NCI-H1417 treated with DMSO at 0.1 percent for 48 hours (cell line): ENCODE measurements around the gene NUBPL.
"Not testable (repeated sequence)": the region's sequence is repeated elsewhere in the genome, so short reads cannot be mapped to it uniquely, and the experiment has no call there.

Experiments
- DNase-seq: peaks from one replicate; lab custom pipeline; 2025; lab: John Stamatoyannopoulos, UW

The NUBPL gene

DNA sequence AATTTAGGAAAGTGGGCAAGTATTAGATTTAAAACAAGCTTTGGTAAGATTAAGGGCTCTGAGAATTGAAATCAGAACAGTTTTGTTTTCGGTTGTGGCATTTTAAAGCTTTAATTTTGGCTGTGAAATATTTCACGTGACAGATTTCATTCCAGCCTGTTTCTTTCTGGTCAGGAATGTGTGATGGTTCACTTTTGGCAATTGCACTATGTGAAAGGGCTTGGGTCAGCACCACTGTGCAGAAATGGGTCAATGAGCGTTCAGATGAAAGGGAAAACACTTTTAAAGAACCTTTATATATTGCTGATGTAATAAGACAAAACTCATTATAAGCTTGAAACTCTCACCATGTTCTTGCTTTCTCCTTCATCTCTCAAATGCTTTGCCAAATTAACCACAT is 17.1 kb downstream of the NUBPL start:
- no peak for DNase-seq

DNA sequence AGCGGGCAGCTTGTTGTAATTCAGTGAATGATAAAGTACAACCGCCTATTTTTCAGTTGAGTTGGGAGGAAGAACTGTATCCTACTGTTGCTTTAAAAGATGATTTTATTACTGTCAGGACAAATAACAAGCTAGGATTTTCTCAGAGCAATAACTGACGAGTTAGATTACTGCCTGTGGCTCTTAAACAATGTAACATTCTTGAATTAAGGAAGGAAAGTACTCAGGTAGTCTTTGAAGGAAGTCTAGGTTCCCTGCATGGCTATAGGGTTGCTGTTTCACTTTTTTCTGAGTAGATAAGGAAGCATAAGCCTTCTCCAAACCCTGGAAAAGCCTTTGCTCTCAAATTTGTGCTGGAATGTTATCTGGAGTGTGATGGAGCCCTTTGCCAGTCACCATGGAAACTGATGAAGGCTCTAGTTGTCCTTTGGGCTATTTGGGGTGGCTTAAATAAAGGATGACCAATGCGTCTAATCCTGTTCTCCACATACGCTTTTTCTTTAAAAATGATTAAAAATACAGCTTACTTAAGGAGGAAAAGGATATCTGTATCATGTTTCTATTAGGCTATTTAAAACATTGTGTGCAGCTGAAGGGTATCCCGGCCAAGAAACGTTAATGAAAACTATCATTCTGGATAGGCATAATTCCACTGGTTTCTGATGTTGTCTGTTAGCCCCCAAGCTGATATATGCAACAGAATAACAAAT is 17.7 kb downstream of the NUBPL start:
- no peak for DNase-seq

DNA sequence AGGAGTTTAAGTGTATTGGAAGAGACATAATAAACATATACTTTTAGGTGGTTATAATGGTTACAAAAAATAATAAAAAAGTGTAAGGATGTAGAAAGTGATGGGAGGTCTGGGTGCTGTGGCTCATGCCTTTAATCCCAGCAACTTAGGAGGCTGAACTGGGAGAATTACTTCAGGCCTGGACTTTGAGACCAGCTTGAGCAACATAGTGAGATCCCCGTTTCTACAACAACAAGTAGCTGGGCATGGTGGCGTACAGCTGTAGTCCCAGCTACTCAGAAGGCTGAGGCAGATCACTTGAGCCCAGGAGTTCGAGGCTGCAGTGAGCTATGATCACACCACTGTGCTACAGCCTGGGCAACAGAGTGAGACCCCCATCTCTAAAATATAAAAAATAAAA is 19.0 kb downstream of the NUBPL start:
- no peak for DNase-seq

DNA sequence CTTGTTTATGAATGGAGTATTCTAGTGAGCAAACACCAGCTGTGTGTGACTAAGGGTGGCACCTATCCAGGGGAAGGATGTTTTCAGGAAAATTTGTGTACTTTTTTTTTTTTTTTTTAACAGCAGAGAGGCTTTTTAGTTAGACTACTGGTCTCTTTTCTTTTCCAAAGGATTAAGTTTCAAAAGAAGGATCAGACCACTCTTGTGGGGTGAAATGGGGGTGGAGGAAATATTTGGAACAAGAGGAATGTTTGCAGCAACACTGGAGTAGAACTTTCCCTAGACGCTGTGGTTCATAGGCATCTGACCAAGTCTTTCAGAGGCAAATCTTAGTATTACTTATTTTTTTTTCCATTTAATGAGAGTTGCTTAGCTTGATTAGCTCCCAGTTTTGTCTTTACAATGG is 21.1 kb downstream of the NUBPL start:
- DNase-seq: no peak

DNA sequence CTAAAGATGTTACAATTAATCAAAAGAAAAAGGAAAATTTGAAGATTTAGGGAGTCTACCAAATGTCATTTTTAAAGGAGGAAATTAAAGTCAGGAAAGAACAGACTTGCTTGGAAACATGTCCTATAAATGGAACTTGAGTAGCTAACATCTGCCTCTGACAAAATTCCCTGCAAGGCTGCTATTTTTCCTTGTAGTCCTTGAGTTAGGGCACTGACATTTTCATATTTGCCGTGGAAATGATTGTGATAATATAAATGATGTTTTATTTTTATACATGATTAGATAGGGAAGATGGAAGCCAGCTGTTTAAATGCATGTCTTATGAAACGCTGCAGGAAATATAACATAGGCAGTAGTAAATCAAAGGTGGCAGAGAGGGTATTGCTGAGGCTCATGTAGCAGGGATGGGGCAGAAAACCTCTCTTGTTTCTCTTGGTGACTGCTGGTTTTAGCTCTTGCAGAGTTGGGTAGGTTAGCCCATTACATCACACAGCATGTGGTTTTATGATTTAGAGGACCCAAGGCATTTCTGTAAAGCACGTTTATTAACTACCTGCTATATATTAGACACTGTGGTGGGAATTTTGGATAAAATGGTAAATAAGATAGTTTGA is 21.7 kb downstream of the NUBPL start:
- DNase-seq: no peak

DNA sequence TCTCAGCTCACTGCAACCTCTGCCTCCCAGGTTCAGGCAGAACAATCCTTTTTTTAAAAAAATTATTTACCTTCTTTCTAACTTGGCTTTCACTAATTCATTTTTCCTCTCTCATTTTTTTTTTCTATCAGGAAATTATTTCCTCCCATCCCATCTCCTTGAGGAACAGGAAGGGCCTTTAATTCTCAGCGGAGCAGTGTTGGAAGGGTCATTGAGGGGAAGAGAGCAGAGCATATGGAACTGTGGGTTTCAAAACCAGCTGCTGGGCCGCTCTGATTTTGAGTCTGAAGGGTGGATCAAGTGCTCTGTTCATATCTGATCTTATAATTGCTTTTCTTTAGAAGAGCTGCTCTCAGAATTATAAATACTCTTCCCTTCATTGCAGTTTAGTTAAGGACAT is 29.0 kb downstream of the NUBPL start:
- DNase-seq: no peak

DNA sequence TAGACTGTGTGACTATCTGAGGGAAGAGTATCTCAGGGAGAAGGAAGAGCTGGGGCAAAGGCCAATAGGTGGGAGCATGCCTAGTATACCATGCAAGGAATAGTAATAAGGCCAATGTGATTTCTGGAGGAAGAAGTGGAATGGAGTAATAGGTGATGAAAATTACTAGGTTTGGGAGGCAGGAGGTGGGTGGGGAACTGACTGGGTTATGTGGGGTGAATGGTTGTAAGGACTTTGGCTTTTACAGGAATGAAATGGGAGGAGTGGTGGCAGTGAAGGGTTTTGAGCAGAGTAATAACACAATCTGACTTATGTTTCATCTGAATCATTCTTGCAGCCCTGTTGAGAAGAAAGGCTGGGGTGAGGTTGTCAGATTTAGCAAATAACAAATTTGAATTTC is 30.9 kb downstream of the NUBPL start:
- no peak for DNase-seq

DNA sequence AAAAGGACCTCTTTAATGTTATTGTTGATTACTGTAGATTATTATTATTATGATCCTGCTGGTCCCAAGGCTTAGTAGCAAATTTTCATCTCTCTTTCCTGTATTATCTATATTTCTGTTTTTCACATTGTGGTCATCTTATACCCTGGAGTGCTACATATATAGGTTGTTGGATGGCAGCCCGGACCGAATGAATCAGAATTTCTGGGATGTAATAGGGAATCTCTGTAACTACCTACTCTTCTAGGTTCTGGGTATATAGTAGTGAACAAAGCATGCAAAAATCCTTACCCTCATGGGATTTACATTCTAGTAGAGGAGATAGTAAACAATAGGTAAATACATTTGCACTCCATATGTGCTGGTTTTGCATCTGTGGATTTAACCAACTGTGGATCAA is 31.4 kb downstream of the NUBPL start:
- DNase-seq: no peak

DNA sequence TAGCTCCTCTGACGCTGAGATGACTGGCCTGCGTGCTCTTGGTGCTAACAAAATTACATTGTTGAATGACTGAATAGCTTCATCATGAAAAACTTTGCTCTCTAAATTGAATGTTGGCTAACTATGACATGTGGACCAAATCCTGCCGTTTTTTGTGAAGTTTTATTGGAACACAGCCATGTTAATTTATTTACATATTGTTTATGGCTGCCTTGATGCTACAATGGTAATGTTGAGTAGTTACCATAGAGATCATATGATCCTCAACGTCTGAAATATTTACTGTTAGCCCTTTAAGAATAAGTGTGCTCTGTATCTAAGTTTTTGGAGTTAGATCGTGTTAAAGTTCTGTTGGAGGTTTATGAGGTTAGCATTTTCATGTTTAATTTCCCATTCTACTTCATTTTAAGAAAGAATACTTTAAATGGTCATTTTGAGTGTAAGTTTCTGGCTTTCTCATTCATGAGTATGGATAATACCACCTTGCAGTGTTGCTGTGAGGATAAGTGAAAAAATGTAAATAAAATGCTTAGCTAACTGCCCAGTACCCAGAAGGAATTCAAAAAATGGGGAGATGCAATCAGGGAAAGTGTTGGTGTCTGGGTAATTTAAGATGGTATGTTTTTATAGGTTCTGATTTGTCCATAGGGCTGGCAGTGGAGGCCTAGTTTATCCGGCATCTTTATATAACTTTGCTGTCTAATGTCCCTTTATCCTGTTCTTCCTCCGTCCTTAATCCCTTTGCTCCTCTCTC is 35.3 kb downstream of the NUBPL start:
- DNase-seq: no peak

DNA sequence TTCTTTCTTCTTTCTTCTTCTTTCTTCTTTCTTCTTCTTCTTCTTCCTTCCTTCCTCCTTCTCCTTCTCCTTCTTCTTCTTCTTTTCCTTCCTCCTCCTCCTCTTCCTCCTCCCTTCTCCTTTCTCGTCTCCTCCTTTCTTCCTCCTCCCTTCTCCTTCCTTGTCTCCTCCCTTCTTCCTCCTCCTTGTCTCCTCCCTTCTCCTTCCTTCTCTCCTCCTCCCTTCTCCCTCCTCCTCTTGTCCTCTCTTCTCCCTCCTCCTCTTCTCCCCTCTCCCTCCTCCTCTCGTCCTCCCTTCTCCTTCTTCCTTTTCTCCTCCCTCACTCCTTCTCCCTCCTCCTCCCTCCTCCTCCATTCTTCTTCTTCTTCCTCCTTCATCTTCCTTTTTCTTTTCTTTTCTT is 44.5 kb downstream of the NUBPL start:
- no peak for DNase-seq

DNA sequence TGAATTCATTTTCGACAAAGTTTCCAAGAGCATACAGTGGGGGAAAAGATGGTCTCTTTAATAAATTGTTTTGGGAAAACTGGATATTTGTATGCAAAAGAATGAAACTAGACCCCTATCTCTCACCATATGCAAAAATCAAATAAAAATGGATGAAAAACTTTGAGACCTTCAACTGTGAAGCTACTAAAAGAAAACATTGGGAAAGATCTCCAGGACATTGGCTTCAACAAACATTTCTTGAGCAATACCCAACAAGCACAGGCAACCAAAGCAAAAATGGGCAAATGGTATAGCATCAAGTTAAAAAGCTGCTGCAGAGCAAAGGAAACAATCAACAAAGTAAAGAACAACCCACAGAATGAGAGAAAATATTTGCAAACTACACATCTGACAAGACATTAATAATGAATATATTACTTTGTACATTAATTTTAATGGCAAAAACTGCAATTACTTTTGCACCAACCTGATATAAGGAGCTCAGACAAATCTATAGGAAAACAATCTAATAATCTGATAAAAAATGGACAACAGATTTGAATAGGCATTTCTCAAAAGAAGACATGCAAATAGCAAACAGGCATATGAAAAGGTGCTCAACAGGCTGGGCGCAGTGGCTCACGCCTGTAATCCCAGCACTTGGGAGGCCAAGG is 50.7 kb downstream of the NUBPL start:
- no peak for DNase-seq

DNA sequence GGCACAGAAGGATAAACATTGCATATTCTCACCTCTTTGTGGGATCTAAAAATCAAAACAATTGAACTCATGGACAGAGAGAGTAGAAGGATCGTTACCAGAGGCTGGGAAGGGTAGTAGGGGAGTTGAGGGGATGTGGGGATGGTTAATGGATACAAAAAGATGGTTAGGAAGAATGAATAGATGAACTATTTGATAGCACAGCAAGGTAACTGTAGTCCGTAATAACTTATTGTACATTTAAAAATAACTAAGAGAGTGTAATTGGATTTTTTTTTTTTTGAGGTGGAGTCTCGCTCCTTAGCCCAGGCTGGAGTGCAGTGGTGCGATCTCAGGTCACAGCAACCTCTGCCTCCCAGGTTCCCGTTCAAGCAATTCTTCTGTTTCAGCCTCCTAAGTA is 52.0 kb downstream of the NUBPL start:
- DNase-seq: no peak

DNA sequence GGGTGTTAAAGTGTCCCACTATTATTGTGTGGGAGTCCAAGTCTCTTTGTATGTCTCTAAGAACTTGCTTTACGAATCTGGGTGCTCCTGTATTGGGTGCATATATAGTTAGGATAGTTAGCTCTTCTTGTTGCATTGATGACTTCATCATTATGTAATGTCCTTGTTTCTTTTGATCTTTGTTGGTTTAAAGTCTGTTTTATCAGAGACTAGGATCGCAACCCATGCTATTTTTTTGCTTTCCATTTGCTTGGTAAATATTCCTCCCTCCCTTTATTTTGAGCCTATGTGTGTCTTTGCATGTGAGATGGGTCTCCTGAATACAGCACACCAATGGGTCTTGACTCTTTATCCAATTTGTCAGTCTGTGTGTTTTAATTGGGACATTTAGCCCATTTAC is 57.7 kb downstream of the NUBPL start:
- not testable (repeated sequence) for DNase-seq

DNA sequence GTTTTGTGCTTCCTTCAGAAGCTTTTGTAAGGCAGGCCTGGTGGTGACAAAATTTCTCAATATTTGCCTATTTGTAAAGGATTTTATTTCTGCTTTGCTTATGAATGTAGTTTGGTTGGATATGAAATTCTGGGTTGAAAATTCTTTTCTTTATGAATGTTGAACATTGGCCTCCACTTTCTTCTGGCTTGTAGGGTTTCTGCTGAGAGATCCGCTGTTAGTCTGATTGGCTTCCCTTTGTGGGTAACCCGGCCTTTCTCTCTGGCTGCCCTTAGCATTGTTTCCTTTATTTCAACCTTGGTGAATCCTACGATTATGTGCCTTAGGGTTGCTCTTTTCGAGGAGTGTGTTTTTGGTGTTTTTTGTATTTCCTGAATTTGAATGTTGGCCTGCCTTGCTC is 58.2 kb downstream of the NUBPL start:
- no peak for DNase-seq

DNA sequence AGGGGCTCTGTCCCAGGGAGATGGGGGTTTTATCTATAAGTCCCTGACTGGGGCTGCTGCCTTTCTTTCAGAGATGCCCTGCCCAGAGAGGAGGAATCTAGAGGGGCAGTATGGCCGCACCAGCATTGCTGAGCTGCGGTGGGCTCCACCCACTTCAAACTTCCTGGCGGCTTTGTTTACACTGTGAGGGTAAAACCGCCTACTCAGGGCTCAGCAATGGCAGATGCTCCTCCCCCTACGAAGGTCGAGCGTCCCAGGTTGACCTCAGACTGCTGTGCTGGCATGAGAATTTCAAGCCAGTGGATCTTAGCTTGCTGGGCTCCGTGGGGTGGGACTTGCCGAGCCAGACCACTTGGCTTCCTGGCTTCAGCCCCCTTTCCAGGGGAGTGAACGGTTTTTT is 59.7 kb downstream of the NUBPL start:
- DNase-seq: not testable (repeated sequence)

DNA sequence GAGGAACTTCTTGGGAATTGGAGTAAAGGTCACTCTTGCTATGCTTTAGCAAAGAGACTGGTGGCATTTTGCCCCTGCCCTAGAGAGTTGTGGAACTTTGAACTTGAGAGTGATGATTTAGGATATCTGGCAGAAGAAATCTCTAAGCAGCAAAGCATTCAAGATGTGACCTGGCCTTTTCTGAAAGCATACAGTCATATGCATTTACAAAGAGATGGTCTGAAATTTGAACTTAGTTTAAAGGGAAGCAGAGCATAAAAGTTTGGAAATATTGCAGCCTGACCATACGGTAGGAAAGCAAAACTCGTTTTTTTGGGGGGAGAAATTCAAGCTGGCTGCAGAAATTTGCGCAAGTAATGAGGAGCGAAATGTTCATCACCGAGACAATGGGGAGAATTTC is 60.9 kb downstream of the NUBPL start:
- DNase-seq: no peak

DNA sequence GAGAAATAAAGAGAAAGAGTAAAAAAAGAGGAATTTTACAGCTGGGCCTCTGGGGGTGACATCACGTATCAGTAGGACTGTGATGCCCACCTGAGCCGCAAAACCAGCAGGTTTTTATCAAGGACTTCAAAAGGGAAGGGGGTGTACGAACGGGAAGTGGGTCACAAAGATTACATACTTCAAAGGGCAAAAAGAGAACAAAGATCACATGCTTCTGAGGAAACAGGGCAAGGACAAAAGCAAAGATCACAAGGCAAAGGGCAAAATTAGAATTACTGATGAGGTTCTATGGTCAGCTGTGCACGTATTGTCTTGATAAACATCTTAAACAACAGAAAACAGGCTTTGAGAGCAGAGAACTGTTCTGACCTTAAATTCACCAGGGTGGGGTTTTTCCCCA is 91.7 kb downstream of the NUBPL start:
- DNase-seq: not testable (repeated sequence)

DNA sequence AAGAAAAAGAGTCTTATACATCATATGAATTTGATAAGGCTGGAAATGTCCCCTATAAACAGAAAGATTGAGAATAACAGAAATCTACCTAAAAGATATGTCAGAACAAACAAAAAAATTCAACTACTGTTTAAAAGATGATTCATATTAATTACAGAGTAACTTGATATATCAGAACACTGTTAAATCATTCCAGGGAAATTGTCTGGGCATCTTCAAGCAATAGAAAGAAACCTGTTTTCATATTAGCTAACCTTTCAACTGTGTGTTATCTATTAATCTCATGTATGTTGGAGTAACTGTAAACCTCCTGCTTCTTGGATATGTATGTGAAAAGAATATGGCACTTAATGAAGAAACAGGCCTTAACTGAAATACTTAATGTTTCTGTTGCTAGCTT is 96.7 kb downstream of the NUBPL start:
- DNase-seq: no peak

DNA sequence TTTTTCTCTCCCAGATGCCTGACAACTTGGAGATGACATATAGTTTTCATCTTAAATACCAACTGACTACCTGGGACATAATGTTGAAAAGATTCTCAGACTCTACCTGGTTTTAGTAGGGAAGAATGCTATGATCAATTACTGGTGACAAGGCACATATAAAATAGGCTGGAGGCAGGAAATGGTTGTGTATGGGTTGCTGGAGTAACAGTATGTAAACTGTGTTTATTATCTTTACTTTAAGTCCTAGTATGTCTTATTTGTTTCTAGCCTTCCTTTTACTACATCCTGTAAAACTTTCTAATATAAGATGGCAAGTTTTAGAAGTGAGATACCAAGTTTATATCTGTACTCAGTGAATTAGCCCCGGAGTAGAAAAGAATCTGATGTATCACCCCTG is 98.1 kb downstream of the NUBPL start:
- DNase-seq: no peak

DNA sequence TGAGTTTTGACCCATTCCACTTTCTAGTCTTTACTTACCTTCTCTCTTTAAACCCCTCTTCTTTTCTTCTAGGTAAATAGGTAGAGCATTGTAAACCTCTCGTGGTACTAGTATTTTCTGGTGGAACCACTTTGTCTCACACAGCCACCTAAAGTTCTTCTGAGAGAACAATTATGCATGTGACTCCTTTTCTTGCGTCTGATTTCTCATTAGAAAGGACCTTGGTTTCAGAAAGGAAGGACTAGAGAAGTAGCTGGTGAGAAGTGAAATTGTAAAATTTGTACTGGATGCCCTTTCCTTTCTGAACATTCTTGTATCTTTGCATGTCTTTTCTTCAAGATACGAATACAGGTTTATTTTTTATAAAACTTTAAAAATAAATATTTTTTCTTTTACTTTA is 99.0 kb downstream of the NUBPL start:
- no peak for DNase-seq

DNA sequence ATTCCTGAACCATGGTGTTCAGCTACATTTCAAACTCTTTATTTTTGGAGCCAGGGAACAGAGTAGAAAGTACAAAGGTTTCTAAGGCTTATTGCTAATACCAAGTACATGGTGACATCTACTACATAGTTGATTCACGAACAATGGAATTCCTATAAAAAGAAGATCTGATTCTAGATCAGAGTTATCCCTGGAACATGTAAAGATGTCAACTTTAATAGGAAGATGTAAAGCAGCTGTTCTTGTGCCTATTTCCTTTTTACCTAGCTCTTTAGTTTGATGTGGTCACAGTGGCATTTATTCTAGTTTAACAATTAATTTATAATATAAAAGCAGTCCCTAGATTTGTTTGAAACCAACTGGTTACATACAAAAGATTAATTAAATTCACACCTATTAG is 99.5 kb downstream of the NUBPL start:
- DNase-seq: no peak

DNA sequence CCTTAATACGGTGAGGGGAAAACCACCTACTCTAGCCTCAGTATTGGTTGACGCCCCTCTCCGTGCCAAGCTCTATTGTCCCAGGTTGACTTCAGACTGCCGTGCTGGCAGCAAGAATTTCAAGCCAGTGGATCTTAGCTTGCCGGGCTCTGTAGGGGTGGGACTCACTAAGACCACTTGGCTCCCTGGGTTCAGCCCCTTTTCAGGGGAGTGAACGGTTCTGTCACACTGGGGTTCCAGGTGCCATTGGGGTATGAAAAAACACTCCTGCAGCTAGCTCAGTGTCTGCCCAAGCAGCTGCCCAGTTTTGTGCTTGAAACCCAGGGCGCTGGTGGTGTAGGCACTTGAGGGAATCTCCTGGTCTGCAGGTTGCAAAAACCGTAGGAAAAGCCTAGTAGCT is 107.1 kb downstream of the NUBPL start:
- no peak for DNase-seq

DNA sequence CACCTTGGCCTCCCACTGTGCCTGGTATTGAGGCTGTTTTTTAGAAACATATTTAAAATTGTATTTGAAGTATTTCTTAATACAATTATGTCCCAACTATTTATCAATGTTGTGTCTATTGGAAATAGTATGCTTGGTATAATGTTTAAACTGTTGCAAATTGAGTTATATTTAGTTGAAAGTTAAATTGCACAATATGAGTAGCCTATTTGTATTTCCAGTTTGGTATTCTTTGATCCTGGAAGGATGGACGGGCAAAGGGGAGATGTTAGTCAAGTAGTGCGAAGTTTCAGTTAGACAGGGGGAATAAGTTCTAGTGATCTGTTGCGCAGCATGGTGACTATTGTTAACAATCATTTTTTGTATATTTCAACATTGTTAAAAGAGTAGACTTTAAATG is 111.5 kb downstream of the NUBPL start:
- DNase-seq: no peak
